H1 (cell line): ENCODE measurements around the gene TARBP2. TPM values are rescaled to one million over a fixed set of nuclear protein-coding genes. Genes with fewer than 3 reads are reported as not detected.

ENCODE experiments used
- KDM1A ChIP-seq: fragments of 200-600, 300-600 bp; sonication (generic); IDR thresholded peaks from 2 replicates; pipeline ENCODE4 v1.7.1; 2016; ENCODE audit warnings: mild to moderate bottlenecking, low read length, borderline replicate concordance
- ZNF274 ChIP-seq: IDR thresholded peaks from 2 replicates; pipeline ENCODE4 v1.7.0; 2012; ENCODE audit warnings: low read length, borderline replicate concordance; ENCODE audit errors: extremely low read depth
- polyA plus RNA-seq, 7 experiments: library from polyadenylated mRNA; depleted of rRNA in 3 of 7; stranded (reverse) in 5 of 7; unstranded in 2 of 7; fragments of >200 nt in 5 of 7; fragments of 200-250 nt in 2 of 7; gene quantifications; 1 replicate in 5 of 7; 2 replicates in 1 of 7; 4 replicates in 1 of 7; pipeline versions ENCODE4 v1.2.1 to v1.2.3, GENCODE V29; 2011 to 2013; ENCODE audit warnings: missing spikeins in 2 of 7, mixed read lengths in 2 of 7
- total RNA-seq: library from RNA; stranded (reverse); fragmentation: NEBNext Ultra II Directional; extraction: Animal tissue kit (Norgen Biotek cat#: 25700); gene quantifications from 2 replicates; pipeline ENCODE4 v1.2.1, GENCODE V29; 2021

Gene TARBP2
- total and polyA plus RNA-seq, 2 of the 8 experiments (the other 6 are each of a cell fraction or from before 2014, with no cell fraction given): 69.9 to 122 TPM

DNA sequence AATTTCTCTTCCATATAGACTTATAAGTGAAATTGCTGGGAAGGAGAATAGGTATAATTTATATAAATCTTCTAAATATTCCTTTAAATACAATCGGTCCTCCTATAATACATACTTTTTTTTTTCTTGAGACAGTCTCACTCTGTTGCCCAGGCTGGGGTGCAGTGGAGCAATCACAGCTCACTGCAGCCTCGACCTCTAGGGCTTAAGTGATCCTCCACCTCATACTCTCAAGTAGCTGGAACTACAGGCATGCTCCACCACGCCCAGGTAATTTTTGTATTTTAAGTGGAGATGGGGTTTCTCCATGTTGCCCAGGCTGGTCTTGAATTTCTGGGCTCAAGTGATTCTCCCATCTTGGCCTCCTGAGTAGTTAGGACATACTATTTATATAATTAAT is 35.9 kb downstream of the TARBP2 start (continued):
- TF ChIP-seq ZNF274 (no peak), KDM1A (no peak)
